ENCODE data around the gene TDRD9.

TDRD9 gene

DNA sequence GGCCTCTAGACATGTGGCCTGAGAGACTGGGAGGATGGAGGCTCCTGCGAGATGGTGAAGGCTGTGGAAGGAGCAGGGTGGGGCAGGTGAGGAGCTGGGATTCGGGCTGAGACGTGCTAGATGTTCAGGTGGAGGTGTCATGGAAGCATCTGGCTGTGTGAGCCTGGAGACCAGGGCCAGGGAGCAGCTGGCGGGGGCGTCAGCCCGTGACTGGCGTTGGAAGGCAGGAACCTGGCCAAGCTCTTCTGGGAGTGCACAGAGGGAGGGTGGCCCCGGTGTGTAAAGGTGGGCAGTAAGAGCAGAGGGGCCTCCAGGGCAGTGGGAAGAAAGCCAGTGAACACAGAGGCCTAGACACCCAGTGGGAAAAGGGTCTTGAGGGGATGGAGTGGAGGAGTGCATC lies 69.1 kb downstream of the TDRD9 start:
- no peak for DNase-seq

DNA sequence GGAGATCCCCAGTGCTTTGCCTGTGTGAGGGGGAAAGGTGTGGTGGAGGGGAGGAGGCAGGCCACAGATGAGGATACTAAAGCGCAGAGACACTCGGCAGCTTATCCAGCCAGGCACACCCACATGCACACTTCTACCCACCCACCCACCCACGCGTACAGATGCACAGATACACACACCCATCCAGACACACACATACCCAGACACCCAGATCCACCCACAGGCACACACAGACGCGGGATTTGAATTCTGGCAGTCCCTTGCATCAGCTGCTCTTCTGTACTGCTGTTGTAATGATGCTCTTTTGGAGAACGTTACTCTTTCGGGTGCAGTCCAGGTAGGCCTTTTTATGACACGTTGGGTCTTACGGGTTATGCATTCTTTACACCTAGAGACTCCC lies 69.8 kb downstream of the TDRD9 start:
- no peak for DNase-seq

DNA sequence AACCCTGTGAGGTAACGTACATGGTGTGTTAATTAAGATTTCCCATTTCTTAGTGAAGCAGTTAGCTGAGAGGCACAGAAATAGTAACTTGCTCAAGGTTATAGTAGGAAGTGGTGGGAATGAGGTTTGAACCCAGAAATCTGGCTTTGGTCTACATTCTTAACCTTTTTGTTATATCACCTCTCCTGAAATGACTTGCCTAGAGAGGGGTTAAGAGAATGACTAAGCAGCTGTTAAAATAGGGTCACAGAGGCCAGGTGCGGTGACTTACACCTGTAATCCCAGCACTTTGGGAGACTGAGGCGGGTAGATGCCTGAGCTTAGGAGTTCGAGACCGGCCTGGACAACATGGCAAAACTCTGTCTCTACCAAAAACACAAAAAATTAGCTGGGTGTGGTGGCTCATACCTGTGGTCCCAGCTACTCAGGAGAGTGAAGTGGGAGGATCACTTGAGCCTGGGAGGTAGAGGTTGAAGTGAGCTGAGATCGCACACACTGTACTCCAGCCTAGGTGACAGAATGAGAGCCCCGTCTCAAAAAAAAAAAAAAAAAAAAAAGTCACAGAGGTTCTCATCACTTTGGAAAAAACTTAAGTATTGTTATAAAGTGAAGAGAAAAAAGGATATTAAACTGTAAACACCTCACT lies 71.7 kb downstream of the TDRD9 start:
- DNase-seq, result no peak

DNA sequence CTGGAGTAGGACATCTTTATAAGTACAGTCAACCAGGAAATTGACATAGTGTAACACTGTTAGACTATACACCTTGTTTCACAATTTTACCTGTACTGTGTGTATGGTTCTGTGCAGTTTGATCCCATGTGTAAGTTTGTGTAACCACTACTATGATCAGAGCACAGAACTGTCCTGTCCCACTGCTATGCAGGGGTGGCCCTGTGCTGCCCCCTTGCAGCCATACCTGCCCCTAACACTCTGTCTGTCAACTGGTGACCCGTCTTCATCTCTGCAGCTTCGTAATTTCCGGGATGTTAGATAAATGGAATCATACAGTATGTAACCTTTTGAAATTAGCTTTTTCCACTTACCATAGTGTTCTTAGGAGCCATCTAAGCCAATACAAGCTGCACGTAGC lies 72.7 kb downstream of the TDRD9 start:
- no peak for DNase-seq

DNA sequence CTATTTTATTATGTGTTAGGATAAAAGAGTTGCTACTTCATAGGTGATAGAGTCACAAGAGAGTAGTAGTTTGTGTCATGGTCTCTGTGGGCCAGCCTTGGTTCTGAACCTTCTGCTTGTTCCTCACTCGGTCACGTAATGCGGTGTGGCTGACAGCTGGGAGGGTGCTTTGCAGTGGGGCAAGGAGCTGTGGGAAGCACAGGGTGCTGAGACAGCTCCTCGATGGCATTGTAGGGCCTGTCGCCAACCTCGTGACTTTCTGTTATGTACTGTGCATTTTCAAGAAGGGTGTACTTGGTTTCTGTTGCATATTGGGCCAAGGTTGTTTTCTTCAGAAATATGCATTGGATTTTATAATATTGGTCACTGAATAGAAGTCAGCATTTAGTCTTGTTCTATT lies 75.4 kb downstream of the TDRD9 start:
- DNase-seq, result no peak

DNA sequence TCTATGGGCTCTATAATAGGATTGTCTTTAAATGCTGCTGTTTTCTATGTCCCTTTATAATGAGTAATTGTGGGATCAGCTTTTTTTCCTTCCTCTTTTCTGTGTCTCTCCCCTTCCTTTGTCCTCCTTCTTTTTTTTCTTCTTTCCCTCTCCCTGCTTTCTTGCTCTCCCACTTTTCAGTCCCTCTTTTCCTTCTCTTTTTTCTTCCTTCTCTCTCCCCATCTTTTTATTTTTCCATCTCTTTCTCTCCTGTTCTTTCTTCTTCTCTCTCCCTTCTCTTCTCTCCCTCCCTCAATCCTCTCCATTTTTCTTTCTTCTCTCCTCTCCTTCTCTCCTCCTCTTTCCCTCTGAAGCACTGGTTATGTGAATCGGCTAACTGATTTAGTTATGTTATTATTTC lies 76.6 kb downstream of the TDRD9 start:
- no peak for DNase-seq

DNA sequence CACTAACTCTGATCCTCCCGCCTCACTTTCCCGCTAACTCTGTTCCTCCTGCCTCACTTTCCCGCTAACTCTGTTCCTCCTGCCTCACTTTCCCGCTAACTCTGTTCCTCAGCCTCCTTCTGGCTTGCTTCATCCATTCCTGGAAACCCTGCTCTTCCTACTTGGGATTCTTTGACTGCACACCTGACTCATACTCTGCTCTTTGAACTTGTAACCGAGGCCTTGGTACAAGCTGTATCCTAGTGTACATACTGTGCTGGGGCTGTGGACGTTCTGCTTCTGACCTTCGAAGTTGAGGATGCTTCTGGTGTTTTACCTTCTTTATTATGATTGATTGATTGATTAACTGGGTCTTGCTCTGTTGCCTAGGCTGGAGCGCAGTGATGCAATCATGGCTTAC lies 77.2 kb downstream of the TDRD9 start:
- DNase-seq, result no peak

DNA sequence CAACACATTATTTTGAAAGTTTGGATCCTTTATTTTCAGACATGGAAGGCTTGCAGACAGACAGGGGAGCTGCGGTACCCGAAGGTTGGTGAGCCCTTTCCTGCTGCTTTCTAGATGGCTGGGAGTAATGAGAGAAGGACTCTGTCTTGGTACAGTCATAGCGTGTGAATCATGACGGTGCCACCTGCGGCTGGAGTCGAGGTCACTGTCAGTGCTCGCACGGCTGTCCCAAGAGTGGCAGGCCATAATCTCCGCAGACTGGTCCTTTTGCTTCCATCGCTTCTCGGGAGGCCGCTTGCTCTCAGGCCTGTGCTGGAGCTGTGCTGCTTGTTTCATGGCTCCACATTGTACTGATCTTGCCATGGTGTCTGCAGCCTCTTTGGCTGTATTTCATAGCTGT lies 78.9 kb downstream of the TDRD9 start:
- DNase-seq, result no peak

DNA sequence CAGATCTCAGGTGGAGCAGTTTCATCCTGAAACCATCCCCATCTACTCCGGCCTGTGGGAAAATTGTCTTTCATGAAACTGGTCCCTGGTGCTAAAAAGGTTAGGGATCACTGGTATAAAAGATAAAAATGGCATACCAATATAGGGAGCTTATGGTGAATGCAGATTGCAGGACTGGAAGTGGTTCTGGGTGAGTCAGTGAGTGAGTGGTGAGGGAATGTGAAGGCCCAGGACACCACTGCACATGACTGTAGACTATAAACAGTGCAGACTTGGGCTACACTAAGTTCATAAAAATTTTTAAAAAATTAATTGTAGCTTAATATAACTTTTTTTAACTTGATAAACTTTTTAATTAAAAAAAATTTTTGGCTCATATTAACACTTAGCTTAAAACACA lies 81.0 kb downstream of the TDRD9 start:
- DNase-seq, result no peak

DNA sequence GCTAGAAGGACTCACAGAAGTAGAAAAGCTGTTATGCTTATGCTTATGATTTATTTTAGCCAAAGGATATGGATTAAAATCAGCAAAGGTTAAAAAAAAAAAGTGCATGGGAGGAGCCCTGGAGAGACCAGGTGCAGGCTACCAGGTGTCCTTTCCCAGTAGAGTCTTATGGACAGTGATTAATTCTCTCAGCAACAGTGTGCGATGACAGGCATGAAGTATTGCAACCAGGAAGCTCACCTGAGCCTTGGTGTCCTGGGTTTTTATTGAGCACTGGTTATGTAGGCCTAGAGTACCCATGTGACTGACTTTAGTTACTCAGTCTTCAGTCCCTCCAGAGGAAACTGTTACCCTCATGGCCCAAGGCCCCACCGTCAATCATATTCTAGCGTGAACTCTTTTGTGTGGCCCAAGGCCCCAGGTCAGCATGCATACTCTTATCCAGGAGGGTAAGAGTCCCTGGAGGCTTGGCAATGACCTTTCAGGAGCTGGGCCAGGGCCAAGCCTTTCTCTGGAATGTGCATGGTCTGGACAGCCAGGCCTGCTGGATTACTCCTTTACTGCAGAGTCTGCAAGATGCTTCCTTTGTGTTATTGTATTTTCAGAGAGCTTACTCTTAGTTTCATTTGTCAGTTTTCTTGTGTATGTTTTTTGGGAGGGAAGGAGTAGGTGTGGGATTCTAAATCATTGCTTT lies 83.7 kb downstream of the TDRD9 start:
- DNase-seq, result no peak

DNA sequence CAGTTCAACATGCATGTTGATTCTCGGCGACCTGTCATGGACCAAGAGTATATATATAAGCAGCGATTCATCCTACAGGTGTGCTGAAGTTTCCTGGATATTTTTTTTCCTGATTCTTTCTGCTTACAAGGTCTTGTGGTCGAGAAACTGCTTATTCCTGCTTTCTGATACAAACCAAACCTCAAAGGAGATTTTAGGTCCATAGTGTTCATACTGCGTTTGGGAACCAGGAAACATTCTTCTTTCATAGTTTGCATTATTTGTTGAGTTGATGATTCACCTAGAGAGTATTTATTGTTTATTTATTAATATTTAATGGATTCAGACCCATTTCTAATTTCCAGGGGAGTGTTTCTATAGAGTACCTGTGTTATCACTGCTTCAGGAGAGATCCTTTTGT lies 86.5 kb downstream of the TDRD9 start:
- DNase-seq, result no peak

DNA sequence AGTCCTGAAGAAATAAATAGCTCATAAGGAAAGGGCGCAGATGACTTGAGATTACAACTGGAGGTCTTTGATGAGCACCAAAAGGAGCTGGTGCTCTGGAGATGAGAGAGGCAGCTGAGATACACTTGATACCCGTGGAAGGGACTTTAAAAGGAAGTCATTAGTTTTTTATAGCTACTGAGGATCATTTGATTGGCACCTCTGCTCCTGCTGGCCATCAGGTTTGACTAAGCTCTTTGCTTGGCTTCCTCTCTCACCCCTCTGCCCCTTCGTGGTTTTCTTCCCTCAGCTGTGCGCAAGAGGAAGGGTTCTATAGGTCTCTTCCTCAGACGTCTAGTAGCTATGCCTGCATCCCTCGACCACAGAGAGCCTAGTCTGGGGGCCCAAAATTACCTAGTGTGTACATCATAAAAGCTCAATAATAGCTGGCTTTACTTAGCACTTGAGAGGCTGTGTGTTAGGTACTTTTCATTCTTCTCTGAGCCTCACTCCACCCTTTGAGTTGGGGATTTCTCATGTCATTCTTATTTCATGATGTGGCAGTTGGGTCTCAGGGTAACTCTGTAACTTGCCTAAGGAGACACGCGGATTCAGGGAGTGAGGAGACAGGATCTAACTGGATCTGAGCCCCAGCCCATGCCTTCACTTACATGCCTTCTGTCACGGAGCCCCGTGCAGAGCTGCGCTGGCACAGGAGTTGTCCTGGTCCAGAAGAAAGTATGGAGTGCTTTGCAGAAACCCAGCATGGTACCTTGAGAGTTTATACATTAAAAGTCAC lies 88.8 kb downstream of the TDRD9 start:
- DNase-seq, result no peak

DNA sequence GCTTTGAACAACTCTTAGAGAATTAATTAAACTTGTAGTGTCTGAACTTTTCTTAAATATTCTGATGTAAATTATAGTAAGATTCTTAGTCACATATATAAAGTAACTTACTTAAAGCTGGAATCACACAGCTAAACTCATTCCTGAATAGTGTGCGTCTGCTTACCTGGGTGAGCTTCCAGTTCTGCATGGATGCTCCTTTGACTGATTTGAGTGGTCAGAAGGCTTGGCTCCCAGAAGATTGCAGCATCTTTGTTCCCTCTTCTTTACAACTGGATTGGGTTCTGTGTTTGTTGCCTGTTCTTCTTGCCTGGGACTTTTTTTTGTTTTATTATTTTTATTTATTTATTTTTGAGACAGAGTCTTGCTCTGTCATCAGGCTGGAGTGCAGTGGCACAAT lies 90.8 kb downstream of the TDRD9 start:
- DNase-seq, result no peak

DNA sequence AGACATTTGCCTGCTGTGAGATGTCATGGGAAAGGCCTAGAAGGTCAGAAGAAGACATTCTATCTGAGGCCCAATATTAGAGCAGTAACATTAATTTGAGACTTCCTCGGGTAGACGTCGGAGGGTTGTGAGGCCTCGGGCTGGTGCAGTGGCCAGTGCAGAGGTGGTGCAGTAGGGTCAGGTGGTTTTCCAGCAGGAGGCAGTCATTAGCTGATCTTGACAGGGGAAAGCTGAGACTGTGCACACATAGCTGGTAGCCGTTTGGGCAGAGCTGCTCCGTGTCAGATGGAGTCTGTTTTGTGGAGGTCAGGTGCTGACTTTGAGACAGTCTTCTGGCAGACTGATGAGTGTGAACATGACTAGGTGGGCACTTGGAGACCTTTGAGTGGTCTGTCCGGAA lies 91.5 kb downstream of the TDRD9 start:
- no peak for DNase-seq

DNA sequence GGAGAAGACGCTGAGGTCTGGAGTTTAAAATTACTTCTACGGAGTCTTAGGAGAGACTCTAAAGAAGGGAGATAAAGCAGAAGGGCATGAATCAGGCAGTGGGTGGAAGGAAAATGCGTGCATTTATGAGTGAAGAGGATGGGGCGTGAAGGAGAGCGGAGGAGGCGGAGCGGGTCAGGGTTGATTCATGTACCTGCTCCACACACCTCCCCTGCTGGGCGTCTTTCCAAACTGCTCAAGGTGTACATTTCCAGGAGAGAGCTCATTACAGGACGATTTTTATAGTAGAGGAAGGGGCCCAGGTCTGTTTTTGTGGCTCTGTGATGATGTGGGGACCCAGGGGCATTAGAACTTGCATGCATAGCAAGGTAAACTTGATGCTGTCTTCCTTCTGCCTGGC lies 92.2 kb downstream of the TDRD9 start:
- DNase-seq, result no peak

DNA sequence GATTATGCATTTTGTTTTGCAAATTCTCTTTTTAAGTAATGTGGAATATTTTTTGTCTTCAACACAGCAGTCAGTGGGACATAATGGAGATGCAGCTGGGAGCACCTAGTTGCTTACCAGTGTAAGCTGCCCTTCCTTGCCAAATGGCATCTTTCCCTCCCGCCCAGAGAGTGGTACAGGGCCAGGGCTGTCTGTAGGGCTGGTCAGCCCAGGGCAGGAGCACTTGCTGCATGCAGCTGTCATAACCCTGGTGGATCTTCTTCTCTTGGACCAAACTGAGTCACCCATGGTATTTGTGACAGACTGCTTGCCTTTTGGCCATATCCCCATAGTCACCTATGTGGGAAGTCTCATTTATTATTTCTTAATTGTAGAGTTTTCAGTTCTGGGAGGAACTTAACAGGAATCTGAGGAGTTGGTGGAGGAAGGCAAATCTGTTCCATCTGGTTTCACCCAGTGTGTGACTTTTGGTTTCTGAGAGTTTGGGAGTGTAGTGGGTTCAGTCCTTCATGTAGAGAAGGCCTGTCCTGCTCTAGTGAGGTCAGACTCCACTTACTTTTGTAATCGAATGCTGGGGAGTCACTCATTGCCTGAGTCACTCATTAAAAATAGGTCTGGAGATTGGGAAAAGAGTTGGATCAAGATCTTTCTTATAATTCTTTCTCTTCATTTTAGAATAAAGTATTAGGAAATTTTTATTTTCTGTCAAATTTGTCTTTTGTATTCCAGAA lies 95.2 kb downstream of the TDRD9 start:
- DNase-seq, result no peak

DNA sequence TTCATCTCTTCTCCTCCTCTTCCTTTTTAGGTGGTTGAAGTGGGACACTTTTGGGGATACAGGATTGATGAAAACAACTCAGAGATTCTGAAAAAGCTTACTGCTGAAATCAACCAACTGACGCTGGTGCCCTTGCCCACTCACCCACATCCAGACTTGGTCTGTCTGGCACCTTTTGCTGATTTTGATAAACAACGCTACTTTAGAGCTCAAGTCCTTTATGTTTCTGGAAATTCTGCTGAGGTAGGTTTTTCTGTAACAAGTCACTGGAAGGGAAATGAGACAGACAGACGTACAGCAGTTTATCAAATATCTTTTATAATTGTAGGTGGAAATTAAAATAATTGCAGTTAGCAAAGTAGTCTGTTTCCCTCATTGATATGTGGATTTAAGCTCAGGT lies 97.3 kb downstream of the TDRD9 start:
- DNase-seq, result no peak

DNA sequence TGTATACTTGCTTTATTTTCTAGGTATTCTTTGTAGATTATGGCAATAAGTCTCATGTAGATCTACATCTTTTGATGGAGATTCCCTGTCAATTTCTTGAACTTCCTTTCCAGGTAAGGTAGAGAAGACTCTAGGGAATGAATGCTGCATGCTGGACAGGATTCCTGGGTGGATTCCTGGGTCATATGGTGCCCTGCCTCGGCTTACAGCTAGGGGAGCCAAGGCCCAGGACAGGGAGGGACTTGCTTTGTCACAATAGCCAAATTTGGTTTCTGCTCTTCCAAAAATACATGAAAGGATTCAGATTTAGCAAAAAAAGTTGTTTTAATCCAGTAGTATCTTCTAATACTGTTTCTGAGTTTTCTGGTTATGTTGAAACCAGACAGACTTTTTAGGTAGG lies 97.8 kb downstream of the TDRD9 start:
- DNase-seq, result no peak

DNA sequence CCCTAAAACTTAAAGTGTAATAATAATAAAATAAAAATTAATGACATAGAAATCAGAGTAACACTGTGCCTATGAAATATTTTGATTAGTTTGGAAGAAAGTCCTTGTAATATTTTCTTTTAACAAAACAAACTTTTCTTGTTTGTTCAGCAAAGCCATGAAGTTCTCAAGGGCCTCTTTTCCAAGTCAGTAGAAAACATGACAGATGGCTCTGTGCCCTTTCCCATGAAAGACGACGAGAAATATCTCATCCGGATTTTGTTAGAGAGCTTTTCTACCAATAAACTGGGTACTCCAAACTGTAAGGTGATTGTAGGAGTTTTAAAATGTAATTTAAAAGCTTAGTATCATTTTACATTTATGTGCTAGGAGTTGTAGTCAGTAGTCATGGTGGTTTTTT lies 102.7 kb downstream of the TDRD9 start:
- no peak for DNase-seq

DNA sequence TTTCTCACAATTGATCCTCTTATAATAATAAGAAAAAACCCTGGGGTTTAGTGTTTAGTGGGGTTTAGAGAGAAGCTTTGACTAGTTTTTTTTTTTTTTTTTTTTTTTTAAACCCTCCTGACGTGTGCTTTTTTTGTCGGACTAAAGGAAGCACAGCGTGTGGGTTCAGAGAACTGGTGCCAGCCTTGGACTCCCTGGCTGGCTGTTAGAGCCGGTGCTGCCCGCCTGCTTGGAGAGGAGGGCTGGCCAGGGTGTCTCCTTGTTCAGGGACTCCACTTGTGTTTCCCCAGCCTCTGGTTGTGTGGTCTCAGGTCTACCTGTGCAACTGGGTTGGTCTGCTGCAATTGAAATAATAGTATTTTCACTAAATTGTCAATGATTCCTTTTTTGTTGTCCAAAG lies 103.1 kb downstream of the TDRD9 start:
- no peak for DNase-seq

DNA sequence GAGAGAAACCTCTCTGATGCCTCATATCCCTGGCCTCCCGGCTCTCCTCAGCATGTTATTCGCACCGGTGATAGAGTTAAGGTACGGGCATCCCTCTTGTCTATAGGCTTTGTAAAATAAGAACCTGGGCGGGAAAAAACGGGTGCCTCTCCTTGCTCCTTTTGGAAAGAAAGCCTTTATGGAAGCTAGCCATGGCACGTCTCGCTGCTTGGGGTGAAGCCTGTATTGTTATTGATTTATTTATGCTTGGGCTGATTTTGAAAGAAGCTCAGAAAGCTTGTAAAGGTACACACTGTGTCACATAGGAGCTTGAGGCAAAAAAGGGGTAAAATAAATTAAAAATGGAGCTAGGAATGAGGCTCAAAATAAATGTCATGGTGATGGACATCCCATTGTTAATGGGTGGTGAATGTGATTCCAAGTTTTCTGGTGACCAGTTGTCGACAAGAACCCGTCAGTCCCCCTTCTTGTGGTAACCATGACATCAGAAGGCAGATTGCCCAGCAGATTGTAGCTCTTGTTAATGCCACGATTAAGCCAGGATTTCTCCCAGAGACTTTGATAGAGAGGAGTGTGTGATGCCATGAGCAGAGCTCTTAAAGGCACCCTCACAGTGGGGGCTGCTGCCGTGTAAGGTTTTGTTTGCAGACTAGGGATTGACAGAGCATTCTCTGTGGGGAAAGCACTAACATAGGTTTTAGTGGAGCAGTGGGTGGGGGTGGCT lies 106.9 kb downstream of the TDRD9 start:
- no peak for DNase-seq

DNA sequence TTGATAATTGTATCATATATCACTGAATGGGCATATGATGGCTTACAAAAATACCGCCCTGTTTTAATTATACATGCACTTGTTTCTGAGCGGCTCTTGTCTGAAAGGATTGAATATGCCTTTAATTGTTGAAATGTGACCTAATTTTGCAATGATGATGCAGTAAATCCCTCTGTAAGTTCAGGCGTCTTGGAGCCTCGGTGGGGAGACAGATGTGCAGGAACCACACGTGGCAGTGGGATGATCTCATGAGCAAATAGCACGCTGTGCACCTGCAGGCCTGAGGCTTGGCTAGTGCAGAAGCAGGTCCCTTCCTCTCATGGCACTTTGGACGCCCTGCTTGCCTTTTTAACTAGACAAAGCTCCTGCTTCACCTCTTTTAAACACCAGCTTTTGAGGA lies 108.0 kb downstream of the TDRD9 start:
- DNase-seq, result no peak

DNA sequence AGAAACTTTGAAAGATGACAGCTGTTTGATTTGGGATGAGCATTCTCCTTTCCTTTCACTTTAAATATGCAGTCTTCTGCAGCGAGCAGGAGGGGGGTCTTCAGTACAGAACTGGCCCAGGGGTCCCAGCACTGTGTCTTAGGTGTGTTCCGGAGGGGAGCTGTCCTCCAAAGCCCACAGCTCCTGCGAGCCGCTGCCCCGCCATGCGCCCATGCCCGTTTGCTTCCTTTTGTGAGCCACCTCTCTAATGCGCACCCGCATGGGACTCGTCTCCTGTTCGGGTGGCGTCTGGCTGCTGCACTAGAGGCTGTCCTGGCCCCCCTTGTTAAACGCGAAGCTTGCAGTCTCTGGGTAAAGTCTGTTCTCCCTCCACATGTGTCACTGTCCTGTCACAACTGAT lies 108.8 kb downstream of the TDRD9 start:
- DNase-seq, result no peak

Measured in activated CD4-positive, alpha-beta T cell treated with anti-CD3 and anti-CD28 coated beads, Interleukin-2, amount 50 U/mL, for 4 hours (primary cell).